A673 (cell line): ENCODE results near the gene AKAP7. TPM values are rescaled to one million over a fixed set of nuclear protein-coding genes. Genes with fewer than 3 reads are reported as not detected.

Source experiments
- BruUV-seq: library from RNA; stranded (reverse); fragments of 400-500 nt; replicated peaks from 2 replicates; lab custom pipeline; 2021; lab: Mats Ljungman, UMichigan
- CTCF ChIA-PET: fragments of 300-600 bp; sonication (Branson Sonifier 250); formaldehyde crosslinking; loops from one replicate; lab custom pipeline; 2022; ENCODE audit warnings: antibody characterized with exemption; lab: Charles Lee
- POLR2A ChIA-PET: fragments of 300-600 bp; sonication (Branson Sonifier 250); formaldehyde crosslinking; loops from one replicate; lab custom pipeline; 2022; ENCODE audit warnings: antibody characterized with exemption; ENCODE audit not compliant: low non-redundant PET; lab: Charles Lee
- DNase-seq: peaks from one replicate; pipeline ENCODE4 v3.0.0-alpha.2; 2015; ENCODE audit warnings: low spot score
- H3K27ac ChIP-seq: fragments of 200-600 bp; sonication (generic); 2 replicates; pipeline ENCODE4 v1.5.1; 2016; ENCODE audit warnings: mixed run types, low read depth, mild to moderate bottlenecking, mixed read lengths, antibody characterized with exemption, low read length; ENCODE audit not compliant: poor library complexity, severe bottlenecking
- H3K27me3 ChIP-seq: fragments of 200-600 bp; sonication (generic); replicated peaks from 2 replicates; pipeline ENCODE4 v1.6.1; 2017; ENCODE audit warnings: mixed run types, low read depth, mild to moderate bottlenecking, mixed read lengths, antibody characterized with exemption, low read length; ENCODE audit not compliant: insufficient read depth, poor library complexity
- H3K36me3 ChIP-seq: fragments of 200-600 bp; sonication (generic); 2 replicates; pipeline ENCODE4 v1.6.1; 2016; ENCODE audit warnings: mixed run types, mild to moderate bottlenecking, mixed read lengths, antibody characterized with exemption, low read length; ENCODE audit not compliant: insufficient read depth, poor library complexity, severe bottlenecking
- H3K4me1 ChIP-seq: fragments of 200-600 bp; sonication (generic); 2 replicates; pipeline ENCODE4 v1.6.1; 2017; ENCODE audit warnings: mixed run types, mild to moderate bottlenecking, mixed read lengths, antibody characterized with exemption, low read length; ENCODE audit not compliant: insufficient read depth, poor library complexity, severe bottlenecking
- H3K4me3 ChIP-seq: fragments of 200-600 bp; sonication (generic); 2 replicates; pipeline ENCODE4 v1.5.1; 2016; ENCODE audit warnings: low read depth, mixed run types, mild to moderate bottlenecking, mixed read lengths, low read length; ENCODE audit not compliant: poor library complexity, severe bottlenecking
- H3K9me3 ChIP-seq: fragments of 200-600 bp; sonication (generic); 2 replicates; pipeline ENCODE4 v1.6.1; 2016; ENCODE audit warnings: mixed run types, low read depth, mild to moderate bottlenecking, mixed read lengths, antibody characterized with exemption, low read length; ENCODE audit not compliant: poor library complexity, severe bottlenecking
- EZH2 ChIP-seq: fragments of 200-600 bp; sonication (generic); IDR thresholded peaks from 2 replicates; pipeline ENCODE4 v1.6.1; 2017; ENCODE audit warnings: borderline replicate concordance, low read depth, mild to moderate bottlenecking, mixed read lengths, antibody characterized with exemption, low read length; ENCODE audit not compliant: poor library complexity, severe bottlenecking
- intact Hi-C: fragments of 100-400 bp; cut with micrococcal nuclease; formaldehyde crosslinking; loops from one replicate; pipeline ENCODE4 v1.10.0; 2022; ENCODE audit not compliant: unreplicated experiment
- total RNA-seq: library from RNA; stranded (reverse); gene quantifications from 2 replicates; pipeline ENCODE4 v1.2.3, GENCODE V29; 2021
- TF ChIP-seq, protein P1 (sequence below): fragments of 300-800, 200-600 bp; sonication (generic); conservative IDR thresholded peaks from 2 replicates; pipeline ENCODE4 v1.5.1; 2017; ENCODE audit warnings: low read depth, mild to moderate bottlenecking, antibody characterized with exemption, low read length, moderate library complexity, mixed read lengths

AKAP7 gene
- total RNA-seq, 1 experiment from 2014 or later: 59.5 TPM

DNA sequence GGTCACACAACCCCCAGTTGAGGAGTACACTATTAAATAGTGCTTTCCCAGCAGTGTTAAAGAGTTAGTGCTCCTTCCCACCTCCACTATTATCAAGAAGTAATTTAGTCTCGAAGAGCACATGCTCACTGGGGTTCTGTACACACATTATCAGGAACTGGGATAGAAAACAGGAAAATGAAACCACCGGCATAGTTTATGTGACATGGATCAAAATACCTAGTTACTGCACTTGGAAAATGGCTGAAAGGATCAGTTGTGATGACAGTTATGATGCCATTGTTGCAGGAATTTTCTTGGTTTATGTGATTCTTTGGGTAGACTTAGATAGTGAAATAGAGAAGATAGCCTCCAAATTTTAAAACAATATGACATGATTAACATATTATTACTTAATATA lies 152.9 kb downstream of the AKAP7 start:
- intact Hi-C loops: no loop called here
- POLR2A ChIA-PET: no interaction called here
- BruUV-seq: no TSS peak
- peaks cover 39% of the 10 kb centered on the region for H3K36me3 ChIP-seq
- no peak for DNase-seq
- CTCF ChIA-PET: no interaction called here
- H3K4me1 ChIP-seq: peaks cover 9% of the 10 kb centered on the region
- H3K9me3 ChIP-seq: no peaks in the 10 kb centered on the region
- H3K27me3 ChIP-seq: no peaks in the 10 kb centered on the region
- TF ChIP-seq, protein P1, sequence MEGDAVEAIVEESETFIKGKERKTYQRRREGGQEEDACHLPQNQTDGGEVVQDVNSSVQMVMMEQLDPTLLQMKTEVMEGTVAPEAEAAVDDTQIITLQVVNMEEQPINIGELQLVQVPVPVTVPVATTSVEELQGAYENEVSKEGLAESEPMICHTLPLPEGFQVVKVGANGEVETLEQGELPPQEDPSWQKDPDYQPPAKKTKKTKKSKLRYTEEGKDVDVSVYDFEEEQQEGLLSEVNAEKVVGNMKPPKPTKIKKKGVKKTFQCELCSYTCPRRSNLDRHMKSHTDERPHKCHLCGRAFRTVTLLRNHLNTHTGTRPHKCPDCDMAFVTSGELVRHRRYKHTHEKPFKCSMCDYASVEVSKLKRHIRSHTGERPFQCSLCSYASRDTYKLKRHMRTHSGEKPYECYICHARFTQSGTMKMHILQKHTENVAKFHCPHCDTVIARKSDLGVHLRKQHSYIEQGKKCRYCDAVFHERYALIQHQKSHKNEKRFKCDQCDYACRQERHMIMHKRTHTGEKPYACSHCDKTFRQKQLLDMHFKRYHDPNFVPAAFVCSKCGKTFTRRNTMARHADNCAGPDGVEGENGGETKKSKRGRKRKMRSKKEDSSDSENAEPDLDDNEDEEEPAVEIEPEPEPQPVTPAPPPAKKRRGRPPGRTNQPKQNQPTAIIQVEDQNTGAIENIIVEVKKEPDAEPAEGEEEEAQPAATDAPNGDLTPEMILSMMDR: no peak
- TF ChIP-seq EZH2: no peak
- no peak overlapping the region for H3K27ac ChIP-seq
- H3K4me3 ChIP-seq: no peak overlapping the region

DNA sequence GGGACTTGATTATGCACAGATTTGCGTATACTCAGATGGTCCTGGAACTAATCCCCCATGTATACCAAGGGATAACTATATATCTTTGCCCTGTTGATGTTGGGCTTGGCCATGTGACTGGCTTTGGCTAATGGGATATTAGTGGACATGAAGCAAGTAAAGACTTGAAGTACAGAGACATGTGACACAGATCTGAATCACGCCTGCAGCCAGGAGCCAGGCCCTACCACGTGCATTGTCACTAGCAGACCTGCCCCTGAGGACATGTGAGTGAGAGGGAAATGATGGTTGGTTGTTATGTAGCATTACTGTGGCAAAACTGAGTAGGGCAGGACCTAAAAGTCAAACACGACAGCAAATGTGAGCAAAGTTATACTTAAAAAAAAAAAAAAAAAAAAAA lies 155.7 kb downstream of the AKAP7 start:
- Histone ChIP-seq H3K27ac (no peak overlapping the region), H3K27me3 (no peaks in the 10 kb centered on the region), H3K9me3 (no peaks in the 10 kb centered on the region), H3K4me1 (peaks cover 8% of the 10 kb centered on the region), H3K36me3 (peaks cover 20% of the 10 kb centered on the region), H3K4me3 (no peak overlapping the region)
- no TSS peak for BruUV-seq
- no peak for DNase-seq
- intact Hi-C loops: no loop called here
- POLR2A ChIA-PET: no interaction called here
- no peak for TF ChIP-seq EZH2
- TF ChIP-seq, protein P1: no peak
- CTCF ChIA-PET: no interaction called here

DNA sequence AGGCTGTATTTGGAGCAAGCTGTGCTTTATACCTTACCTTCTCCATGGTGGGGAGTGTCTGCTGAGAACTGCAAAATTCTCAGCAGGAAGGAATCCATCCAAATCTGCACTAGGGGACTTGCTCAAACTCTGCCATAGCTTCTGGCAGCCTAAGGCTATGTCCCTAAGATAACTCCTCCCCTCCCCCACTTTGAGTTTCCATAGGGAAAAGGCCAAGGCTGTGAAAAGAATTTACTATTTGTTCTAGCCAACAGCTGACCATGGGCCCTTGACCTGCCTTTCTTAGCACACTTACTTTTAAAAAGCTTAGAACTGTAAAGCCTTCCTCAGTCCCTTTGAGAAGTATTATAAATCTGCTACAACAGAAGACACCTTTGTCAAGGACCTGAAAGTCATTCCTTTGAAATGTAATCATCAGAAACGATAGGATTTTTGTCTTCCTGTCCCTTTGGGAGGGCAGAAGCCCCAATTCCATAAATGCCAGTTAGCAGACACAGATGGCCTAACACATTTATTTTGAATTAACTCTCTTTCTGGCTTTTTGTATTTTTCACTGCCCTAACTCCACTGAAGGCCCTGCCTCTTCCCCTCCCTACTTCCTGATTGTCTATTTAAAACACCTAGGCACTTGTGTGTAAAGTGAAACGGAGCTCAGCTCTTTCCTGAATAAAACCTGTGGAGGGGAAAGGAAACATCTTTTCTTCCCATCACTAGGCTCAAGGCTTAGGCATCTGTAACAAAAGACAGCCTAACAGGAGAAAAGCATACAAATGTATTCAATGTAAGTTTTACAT lies 157.1 kb downstream of the AKAP7 start:
- ChIA-PET CTCF (interaction anchor here (0.7 kb wide), 1 partner anchor 243 kb away, joined by 3 read pairs; no protein-coding TSS in a partner anchor), POLR2A (interaction anchor here (0.5 kb wide), 1 partner anchor 334 kb away, joined by 3 read pairs; no protein-coding TSS in a partner anchor)
- BruUV-seq: no TSS peak
- peaks cover 8% of the 10 kb centered on the region for H3K4me1 ChIP-seq
- H3K27me3 ChIP-seq: no peaks in the 10 kb centered on the region
- H3K36me3 ChIP-seq: peaks cover 7% of the 10 kb centered on the region
- intact Hi-C loops: no loop called here
- no peak for DNase-seq
- no peak overlapping the region for H3K27ac ChIP-seq
- H3K4me3 ChIP-seq: no peak overlapping the region
- H3K9me3 ChIP-seq: no peaks in the 10 kb centered on the region
- TF ChIP-seq, protein P1: no peak
- no peak for TF ChIP-seq EZH2
